NCI-H187 treated with DMSO at 0.1 percent for 48 hours (cell line): ENCODE results near the gene GPR157.

Source experiments
- DNase-seq: peaks from one replicate; lab custom pipeline; 2025; lab: John Stamatoyannopoulos, UW

GPR157 gene

DNA sequence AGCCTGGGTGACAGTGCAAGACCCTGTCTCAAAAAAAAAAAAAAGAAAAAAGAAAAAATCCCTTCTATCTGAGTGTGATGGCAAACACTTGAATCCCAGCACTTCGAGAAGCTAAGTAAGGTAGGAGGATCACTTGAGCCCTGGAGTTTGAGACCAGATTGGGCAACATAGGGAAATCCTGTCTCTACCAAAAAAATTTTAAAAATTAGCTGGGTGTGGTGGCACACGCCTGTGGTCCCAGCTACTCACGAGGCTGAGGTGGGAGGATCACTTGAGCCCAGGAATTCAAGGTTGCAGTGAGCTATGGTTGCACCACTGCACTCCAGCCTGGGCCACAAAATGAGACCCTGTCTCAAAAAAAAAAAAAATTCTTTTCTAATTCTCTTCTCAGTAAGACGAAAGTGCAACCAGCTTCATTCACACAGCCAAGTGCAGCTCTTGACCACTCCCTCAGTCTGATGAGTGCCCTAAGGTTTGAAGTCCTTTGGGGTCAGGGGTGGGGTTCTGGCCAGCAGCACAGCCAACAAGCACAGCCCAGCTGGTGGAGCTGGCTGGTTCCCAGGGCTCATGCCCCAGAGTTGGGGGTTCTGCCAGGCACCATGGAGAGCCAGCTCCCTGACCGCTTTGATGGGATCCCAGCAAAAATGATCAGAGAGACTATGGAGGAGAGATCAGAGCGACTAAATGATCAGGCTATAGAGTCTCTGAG is 67.5 kb downstream of the GPR157 start:
- DNase-seq = no peak

DNA sequence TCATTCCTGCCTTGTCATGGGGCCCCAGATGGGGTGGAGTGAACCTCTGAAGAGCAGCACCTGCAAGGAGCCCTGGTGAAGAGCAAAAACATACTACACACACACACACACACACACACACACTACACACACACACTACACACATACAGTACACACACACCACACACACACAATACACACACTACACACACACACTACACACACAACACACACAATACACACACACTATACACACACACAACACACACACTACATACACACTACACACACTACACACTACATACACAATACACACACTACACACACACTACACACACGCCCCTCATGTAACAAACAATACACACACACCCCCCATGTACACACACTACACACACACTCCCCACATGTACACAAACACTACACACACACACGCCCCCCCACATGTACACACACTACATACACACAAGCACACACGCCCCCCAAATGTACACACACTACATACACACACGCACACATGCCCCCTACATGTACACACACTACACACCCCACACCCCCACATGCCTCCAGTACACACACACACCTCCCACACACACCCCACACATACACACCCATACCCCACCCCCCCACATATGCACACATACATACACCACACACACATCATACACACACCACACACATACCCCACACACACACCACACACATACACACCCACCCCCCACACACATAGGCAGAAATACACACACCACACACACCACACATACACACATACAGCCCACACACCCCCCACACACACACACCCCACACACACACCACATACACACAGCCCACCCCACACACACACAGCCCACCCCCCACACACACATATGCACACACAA is 68.8 kb downstream of the GPR157 start:
- no peak for DNase-seq

DNA sequence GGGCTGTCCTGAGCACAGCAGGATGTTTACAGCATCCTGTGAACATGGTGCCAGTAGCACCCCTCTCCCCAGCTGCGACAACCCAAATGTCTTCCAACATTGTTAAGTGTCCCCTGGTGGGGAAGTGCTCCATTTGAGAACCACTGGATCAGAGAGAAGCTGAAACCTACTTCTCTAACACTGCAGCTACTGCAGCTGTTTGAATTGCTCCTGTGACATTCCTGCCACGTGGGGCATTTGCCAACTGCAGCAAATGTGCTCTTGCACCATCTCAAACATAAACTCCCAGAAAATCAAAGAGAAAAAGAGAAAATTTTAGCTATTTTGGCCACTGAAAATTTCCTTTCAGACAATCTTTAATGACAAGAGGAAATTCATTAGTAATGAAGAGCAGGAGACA is 70.4 kb downstream of the GPR157 start:
- DNase-seq = no peak

DNA sequence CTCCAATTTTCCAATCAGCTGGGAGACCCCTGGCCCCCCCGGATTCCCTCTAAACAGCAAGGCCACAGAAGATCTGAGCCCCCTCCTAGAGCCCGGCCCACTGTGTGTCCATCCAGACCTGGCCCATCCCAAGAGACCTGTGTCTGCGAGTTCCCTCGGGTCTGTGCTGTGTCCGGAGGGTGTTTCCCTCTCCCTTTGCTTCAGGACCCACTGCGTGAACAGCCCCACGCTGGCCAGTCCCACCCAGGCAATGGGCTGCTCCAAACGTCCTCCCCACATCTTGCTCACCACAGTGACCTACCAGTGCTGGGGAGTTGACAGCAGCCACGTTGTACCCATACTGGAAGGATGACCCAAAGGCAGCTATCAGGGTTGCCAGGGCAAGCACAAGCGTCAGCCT is 71.1 kb downstream of the GPR157 start:
- no peak for DNase-seq

DNA sequence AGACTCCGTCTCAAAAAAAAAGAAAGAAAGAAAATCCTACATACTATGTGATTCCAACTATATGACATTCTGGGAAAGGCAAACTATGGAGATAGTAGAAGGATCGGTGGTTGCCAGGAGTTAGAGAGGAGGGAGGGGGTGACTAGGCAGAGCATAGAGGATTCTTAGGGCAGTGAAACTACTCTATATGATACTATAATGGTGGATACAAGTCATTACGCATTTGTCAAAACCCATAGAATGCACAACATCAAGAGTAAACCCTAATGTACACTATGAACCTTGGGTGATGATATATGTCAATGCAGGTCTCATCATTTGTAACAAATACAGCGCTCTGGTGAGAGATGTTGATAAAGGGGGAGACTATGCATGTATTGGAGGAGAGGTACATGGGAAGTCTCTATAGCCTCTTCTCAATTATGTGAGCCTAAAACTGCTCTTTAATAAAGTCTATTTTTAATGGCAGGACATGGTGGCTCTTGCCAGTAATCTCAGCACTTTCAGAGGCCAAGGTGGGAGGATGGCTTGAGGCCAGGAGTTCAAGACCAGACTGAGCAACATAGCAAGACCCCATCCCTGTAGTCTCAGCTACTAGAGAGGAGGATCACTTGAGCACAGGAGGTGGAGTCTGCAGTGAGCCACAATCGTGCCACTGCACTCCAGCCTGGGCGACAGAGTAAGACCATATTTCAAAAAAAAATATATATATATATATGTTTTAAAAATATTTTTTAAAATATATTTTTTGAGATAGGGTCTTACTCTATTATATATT is 76.4 kb downstream of the GPR157 start:
- no peak for DNase-seq

DNA sequence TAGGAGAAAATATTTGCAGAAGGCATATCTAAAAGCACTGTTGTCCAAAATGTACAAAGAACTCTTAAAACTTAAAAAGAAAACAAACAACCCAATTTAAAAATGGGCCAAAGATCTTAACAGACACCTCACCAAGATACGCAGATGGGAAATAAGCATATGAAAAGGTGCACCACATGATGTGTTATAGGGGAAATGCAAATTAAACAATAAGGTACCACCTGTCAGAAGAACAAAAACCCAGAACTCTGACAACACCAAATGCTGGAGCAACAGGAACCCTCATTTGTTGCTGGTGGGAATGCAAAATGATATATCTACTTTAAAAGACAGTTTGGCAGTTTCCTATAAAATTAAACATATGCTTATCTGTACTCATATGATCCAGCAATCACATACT is 77.5 kb downstream of the GPR157 start:
- DNase-seq = no peak

DNA sequence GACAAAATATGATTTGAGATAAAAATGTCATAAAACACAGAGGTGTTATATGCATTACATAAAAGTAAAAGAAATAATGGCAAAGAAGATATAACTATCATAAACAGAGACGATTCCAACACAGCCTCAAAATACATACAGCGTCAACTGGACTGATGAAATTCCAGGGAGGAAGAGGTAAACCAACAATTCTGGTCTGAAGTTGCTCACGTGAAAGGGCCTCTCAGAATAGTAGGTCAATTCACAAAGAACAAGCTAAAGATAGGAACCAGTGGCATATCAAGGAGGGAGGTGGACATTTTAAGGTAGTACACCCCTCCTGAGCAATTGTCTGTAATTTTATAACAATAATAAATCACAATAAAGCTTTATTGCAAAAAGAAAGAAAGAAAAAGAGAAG is 78.1 kb downstream of the GPR157 start:
- no peak for DNase-seq
